Erythroblast (primary cell): ENCODE data around the gene TRIM49B.
"Not testable (repeated sequence)": the region's sequence is repeated elsewhere in the genome, so short reads cannot be mapped to it uniquely, and the experiment has no call there.

Source experiments
- GATA1 ChIP-seq: IDR thresholded peaks from 2 replicates; pipeline ENCODE4 v1.6.1; 2011; ENCODE audit warnings: low read depth, mild to moderate bottlenecking, control low read depth, low read length, moderate library complexity
- POLR2A ChIP-seq: IDR thresholded peaks from 2 replicates; pipeline ENCODE4 v1.6.1; 2011; ENCODE audit warnings: mild to moderate bottlenecking, low read length

- TF ChIP-seq POLR2A, GATA1: not testable (repeated sequence)
Observed at GRCh38 chr11:49069897-49070296, 41.3 kb downstream of the TRIM49B start.
